ENCODE results near the gene ZSCAN5A. TPM values are rescaled to one million over a fixed set of nuclear protein-coding genes. Genes with fewer than 3 reads are reported as not detected.
A peak's percentile ranks its signal among the peaks of the same experiment; 100 is the strongest.
"Not testable (repeated sequence)": the region's sequence is repeated elsewhere in the genome, so short reads cannot be mapped to it uniquely, and the experiment has no call there.

ZSCAN5A gene
- total RNA-seq, 2 donors from 2014 or later, result 7.3 to 11.9 TPM

DNA sequence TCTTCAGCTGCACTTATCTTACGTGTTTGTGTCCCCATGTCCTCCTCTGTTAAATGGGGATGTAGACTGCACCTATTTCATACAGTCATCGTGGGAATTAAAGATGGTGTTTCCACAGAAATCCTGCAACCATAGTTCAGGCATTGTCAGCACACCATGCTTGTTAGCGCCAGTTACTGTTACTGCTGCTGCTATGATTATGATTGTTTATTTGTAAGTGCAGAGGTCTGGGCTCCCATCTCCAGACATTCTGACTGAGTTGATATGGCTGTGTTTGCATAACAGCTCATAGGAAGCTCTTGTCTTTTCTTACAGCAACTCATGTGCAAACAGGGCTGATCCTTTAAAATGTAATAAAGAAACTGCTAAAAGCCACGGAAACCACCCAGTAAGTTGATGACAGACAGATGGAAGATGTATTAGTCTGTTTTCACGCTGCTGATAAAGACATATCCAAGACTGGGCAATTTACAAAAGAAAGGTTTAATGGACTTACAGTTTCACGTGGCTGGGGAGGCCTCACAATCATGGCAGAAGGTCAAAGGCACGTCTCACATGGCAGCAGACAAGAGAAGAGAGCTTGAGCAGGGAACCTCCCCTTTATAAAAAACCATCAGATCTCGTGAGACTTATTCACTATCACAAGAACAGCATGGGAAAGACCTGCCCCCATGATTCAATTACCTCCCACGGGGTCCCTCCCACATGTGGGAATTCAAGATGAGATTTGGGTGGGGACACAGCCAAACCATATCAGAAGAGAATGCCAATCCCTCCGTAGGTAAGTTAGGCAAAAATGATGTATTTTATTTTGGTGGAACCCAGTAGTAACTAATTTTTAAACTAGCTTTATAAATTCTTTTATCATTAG lies 1.6 kb downstream of the ZSCAN5A start:
- peaks cover 0 to 12% of the 10 kb centered on the region in 2 donors for H3K4me1 ChIP-seq (ENCODE audit: control insufficient read depth in 1 of 2, low read depth in 2 of 2)
- no peak overlapping the region for H3K4me3 ChIP-seq
- H3K36me3 ChIP-seq, result no peaks in the 10 kb centered on the region
- no peaks in the 10 kb centered on the region for H3K9me3 ChIP-seq
- no peak for ATAC-seq (ENCODE audit: insufficient number of reproducible peaks, low FRiP score, low read depth)
- no peak for DNase-seq (ENCODE audit: low spot score)
- H3K27ac ChIP-seq, result no peak overlapping the region
- H3K27me3 ChIP-seq (replicated peaks; ENCODE audit: insufficient read depth), result no peaks in the 10 kb centered on the region
- no peak for TF ChIP-seq CTCF (IDR thresholded peaks at IDR 0.05)

DNA sequence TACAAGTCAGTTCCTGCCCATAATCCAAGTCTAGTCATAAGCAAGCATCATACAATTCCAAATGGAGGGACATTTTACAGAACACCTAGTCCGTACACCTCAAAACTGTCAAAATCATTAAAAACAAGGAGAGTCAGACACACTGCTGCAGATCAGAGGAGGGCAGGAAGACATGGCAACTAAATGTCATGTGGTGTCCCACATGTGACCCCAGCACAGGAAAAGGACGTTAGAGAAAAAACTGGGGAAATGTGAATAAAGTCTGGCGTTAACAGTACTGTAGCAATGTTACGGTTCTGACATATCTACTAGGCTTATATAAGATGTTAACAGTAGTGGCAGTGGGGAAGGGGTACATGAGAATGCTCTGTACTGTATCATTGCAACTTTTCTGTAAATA lies 2.3 kb downstream of the ZSCAN5A start:
- H3K4me3 ChIP-seq, result no peak overlapping the region
- no peak overlapping the region for H3K27ac ChIP-seq
- ATAC-seq (ENCODE audit: insufficient number of reproducible peaks, low FRiP score, low read depth) (no peak), DNase-seq (ENCODE audit: low spot score) (no peak)
- H3K9me3 ChIP-seq, result no peaks in the 10 kb centered on the region
- H3K27me3 ChIP-seq (replicated peaks; ENCODE audit: insufficient read depth), result no peaks in the 10 kb centered on the region
- TF ChIP-seq CTCF (IDR thresholded peaks at IDR 0.05), result no peak
- no peaks in the 10 kb centered on the region for H3K36me3 ChIP-seq
- H3K4me1 ChIP-seq (ENCODE audit: control insufficient read depth in 1 of 2, low read depth in 2 of 2), result peaks cover 0 to 12% of the 10 kb centered on the region in 2 donors

GRCh38 chr19:56310462-56310861 lies 4.2 kb downstream of the ZSCAN5A start:
- no peak for DNase-seq (ENCODE audit: low spot score)
- no peak overlapping the region for H3K4me3 ChIP-seq

DNA sequence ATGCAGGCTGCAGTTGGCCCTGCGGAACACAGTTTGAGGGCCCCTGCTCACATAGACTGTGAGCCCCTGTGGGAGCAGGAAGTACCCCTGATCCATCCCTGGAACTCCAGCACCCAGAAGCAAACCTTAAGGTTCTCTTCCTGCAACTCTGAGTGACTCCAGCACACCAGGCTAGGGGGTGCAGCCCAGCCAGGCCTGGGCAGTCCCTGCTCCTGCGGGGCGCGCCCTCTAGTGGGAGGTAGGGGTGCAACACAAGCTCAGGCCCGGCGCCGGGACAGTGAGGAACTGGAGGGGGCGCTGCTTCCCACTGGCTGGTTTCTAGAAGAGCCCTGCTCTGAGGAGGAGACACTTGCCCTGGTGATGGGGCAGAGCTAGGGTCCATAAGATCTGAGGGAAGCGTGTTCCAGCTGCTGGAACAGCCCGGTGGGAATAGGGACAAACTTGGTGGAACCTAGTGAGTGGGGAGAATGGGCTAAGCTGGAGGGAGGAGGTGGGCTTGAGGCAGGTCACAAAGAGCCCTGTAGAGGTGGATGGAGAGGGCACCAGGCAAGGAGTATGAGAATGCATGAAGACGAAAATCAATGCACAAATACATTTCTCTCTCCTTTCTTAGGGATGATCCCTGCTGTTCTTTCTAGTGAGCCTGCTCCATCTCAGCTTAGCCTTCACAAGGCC lies 5.0 kb downstream of the ZSCAN5A start:
- H3K9me3 ChIP-seq, result no peaks in the 10 kb centered on the region
- DNase-seq (ENCODE audit: low spot score) (no peak), ATAC-seq (ENCODE audit: insufficient number of reproducible peaks, low FRiP score, low read depth) (no peak)
- H3K4me3 ChIP-seq, result no peak overlapping the region
- peaks cover 5% of the 10 kb centered on the region for H3K36me3 ChIP-seq
- H3K27ac ChIP-seq, result no peak overlapping the region
- peaks cover 0 to 5% of the 10 kb centered on the region in 2 donors for H3K4me1 ChIP-seq (ENCODE audit: control insufficient read depth in 1 of 2, low read depth in 2 of 2)
- peak; percentile 38 for TF ChIP-seq CTCF (IDR thresholded peaks at IDR 0.05)
- no peaks in the 10 kb centered on the region for H3K27me3 ChIP-seq (replicated peaks; ENCODE audit: insufficient read depth)

More at GRCh38 chr19:56310462-56310861, 4.2 kb downstream of the ZSCAN5A start:
- TF ChIP-seq CTCF (IDR thresholded peaks at IDR 0.05), result no peak
- Histone ChIP-seq H3K27me3 (replicated peaks; ENCODE audit: insufficient read depth) (no peaks in the 10 kb centered on the region), H3K4me1 (ENCODE audit: control insufficient read depth in 1 of 2, low read depth in 2 of 2) (peaks cover 0 to 6% of the 10 kb centered on the region in 2 donors), H3K27ac (no peak overlapping the region), H3K36me3 (peaks cover 5% of the 10 kb centered on the region), H3K9me3 (no peaks in the 10 kb centered on the region)
- no peak for ATAC-seq (ENCODE audit: insufficient number of reproducible peaks, low FRiP score, low read depth)

DNA sequence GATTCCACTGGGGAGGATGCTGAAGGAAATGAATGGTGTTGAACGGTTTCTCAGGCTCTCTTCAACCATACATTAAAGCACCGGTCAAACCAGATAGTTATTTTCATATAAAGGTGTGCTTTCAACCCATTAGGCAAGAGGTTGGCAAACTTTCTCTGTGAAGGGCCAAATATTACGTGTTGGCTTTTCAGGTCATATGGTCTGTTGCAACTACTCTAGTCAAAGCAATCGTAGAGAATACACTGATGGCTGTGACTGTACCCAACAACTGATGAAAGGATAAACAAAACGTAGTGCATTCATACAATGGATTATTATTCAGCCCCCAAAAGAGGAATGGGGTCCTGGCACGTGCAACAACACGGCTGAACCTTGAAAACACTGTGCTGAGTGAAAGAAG lies 5.8 kb downstream of the ZSCAN5A start:
- Histone ChIP-seq H3K4me3 (no peak overlapping the region), H3K36me3 (peaks cover 9% of the 10 kb centered on the region), H3K27me3 (replicated peaks; ENCODE audit: insufficient read depth) (no peaks in the 10 kb centered on the region), H3K27ac (no peak overlapping the region), H3K4me1 (ENCODE audit: control insufficient read depth in 1 of 2, low read depth in 2 of 2) (peaks cover 0 to 2% of the 10 kb centered on the region in 2 donors), H3K9me3 (no peaks in the 10 kb centered on the region)
- TF ChIP-seq CTCF (IDR thresholded peaks at IDR 0.05), result no peak
- ATAC-seq (ENCODE audit: insufficient number of reproducible peaks, low FRiP score, low read depth) (no peak), DNase-seq (ENCODE audit: low spot score) (no peak)

GRCh38 chr19:56307062-56307461 lies 7.6 kb downstream of the ZSCAN5A start:
- H3K36me3 ChIP-seq, result peaks cover 12% of the 10 kb centered on the region
- DNase-seq (ENCODE audit: low spot score); H3K27ac ChIP-seq; H3K9me3 ChIP-seq; H3K4me1 ChIP-seq (ENCODE audit: control insufficient read depth in 1 of 2, low read depth in 2 of 2); ATAC-seq (ENCODE audit: insufficient number of reproducible peaks, low FRiP score, low read depth); H3K27me3 ChIP-seq (replicated peaks; ENCODE audit: insufficient read depth); H3K4me3 ChIP-seq: not testable (repeated sequence)
